Osteoblast (primary cell): ENCODE results near the gene MAZ. TPM values are rescaled to one million over a fixed set of nuclear protein-coding genes. Genes with fewer than 3 reads are reported as not detected.

ENCODE experiments used
- DNase-seq: peaks from one replicate; pipeline ENCODE4 v3.0.0; 2011; ENCODE audit warnings: low spot score, mixed read lengths; ENCODE audit not compliant: insufficient read length; ENCODE audit errors: missing footprints
- H2AFZ ChIP-seq: 2 replicates; pipeline ENCODE4 v1.6.0; 2011; ENCODE audit warnings: mild to moderate bottlenecking, low read length
- H3K27ac ChIP-seq: 2 replicates; pipeline ENCODE4 v1.5.1; 2011; ENCODE audit warnings: mild to moderate bottlenecking, low read depth, low read length, moderate library complexity
- H3K27me3 ChIP-seq: 2 replicates; pipeline ENCODE4 v1.6.0; 2012; ENCODE audit warnings: mild to moderate bottlenecking, control low read depth, inconsistent platforms, low read length, moderate library complexity; ENCODE audit not compliant: insufficient read depth
- H3K36me3 ChIP-seq: 2 replicates; pipeline ENCODE4 v1.5.1; 2011; ENCODE audit warnings: mild to moderate bottlenecking, low read length, control low read depth, moderate library complexity; ENCODE audit not compliant: insufficient read depth
- H3K4me1 ChIP-seq: 2 replicates; pipeline ENCODE4 v1.5.1; 2011; ENCODE audit warnings: mild to moderate bottlenecking, low read length, control low read depth, moderate library complexity; ENCODE audit not compliant: insufficient read depth
- H3K4me2 ChIP-seq: 2 replicates; pipeline ENCODE4 v1.6.0; 2011; ENCODE audit warnings: mild to moderate bottlenecking, low read length; ENCODE audit not compliant: insufficient read depth
- H3K4me3 ChIP-seq: fragments of 200-600 bp; sonication (generic); 3 replicates; pipeline ENCODE4 v1.5.1; 2012; ENCODE audit warnings: mild to moderate bottlenecking, low read length, inconsistent platforms; ENCODE audit not compliant: insufficient read depth
- H3K79me2 ChIP-seq: 2 replicates; pipeline ENCODE4 v1.6.0; 2012; ENCODE audit warnings: mild to moderate bottlenecking, low read length, control low read depth, inconsistent platforms; ENCODE audit not compliant: insufficient read depth
- H3K9me3 ChIP-seq: 2 replicates; pipeline ENCODE4 v1.5.1; 2011; ENCODE audit warnings: low read depth, low read length, control low read depth
- H4K20me1 ChIP-seq: 2 replicates; pipeline ENCODE4 v1.6.0; 2012; ENCODE audit warnings: mild to moderate bottlenecking, low read length, control low read depth; ENCODE audit not compliant: insufficient read depth
- CTCF ChIP-seq: IDR thresholded peaks from 2 replicates; pipeline ENCODE4 v1.5.1; 2011; ENCODE audit warnings: mild to moderate bottlenecking, low read depth, low read length, moderate library complexity; ENCODE audit errors: extremely low read depth
- total RNA-seq: library from RNA; depleted of rRNA; stranded (reverse); fragments of >200 nt; gene quantifications from 2 replicates; pipeline ENCODE4 v1.2.3, GENCODE V29; 2012

The MAZ gene
- total RNA-seq, 1 donor: 267 TPM

GRCh38 chr16:29840240-29840639 is 33.9 kb downstream of the MAZ start:
- H3K4me1 ChIP-seq: no peaks in the 10 kb centered on the region
- no peaks in the 10 kb centered on the region for H3K9me3 ChIP-seq
- no peak overlapping the region for H3K27ac ChIP-seq
- H3K36me3 ChIP-seq: peaks cover 86% of the 10 kb centered on the region
- no peak overlapping the region for H2AFZ ChIP-seq
- H3K79me2 ChIP-seq: peaks cover 3% of the 10 kb centered on the region
- no peaks in the 10 kb centered on the region for H3K27me3 ChIP-seq
- no peak overlapping the region for H3K4me3 ChIP-seq
- no peak for TF ChIP-seq CTCF
- DNase-seq: peak; percentile 41
- H4K20me1 ChIP-seq: peaks cover 5% of the 10 kb centered on the region
- no peak overlapping the region for H3K4me2 ChIP-seq

GRCh38 chr16:29841631-29842030 is 35.3 kb downstream of the MAZ start:
- TF ChIP-seq CTCF: no peak

GRCh38 chr16:29842732-29843346 is 36.5 kb downstream of the MAZ start:
- TF ChIP-seq CTCF: peak; percentile 10
- Histone ChIP-seq H2AFZ (no peak overlapping the region), H3K4me2 (no peak overlapping the region), H3K27me3 (no peaks in the 10 kb centered on the region), H4K20me1 (peaks cover 10% of the 10 kb centered on the region), H3K36me3 (peaks cover 87% of the 10 kb centered on the region), H3K79me2 (no peaks in the 10 kb centered on the region), H3K4me1 (no peaks in the 10 kb centered on the region), H3K27ac (no peak overlapping the region), H3K9me3 (no peaks in the 10 kb centered on the region), H3K4me3 (no peak overlapping the region)
- DNase-seq: peak; percentile 37

More at GRCh38 chr16:29841631-29842030, 35.3 kb downstream of the MAZ start:
- Histone ChIP-seq H3K27ac (no peak overlapping the region), H3K36me3 (peaks cover 88% of the 10 kb centered on the region), H3K9me3 (no peaks in the 10 kb centered on the region), H2AFZ (no peak overlapping the region), H4K20me1 (peaks cover 13% of the 10 kb centered on the region), H3K4me2 (no peak overlapping the region), H3K27me3 (no peaks in the 10 kb centered on the region), H3K4me3 (no peak overlapping the region), H3K79me2 (peaks cover 2% of the 10 kb centered on the region), H3K4me1 (no peaks in the 10 kb centered on the region)
- peak; percentile 29 for DNase-seq

GRCh38 chr16:29843931-29844330 is 37.6 kb downstream of the MAZ start:
- Histone ChIP-seq H4K20me1 (peaks cover 10% of the 10 kb centered on the region), H3K36me3 (peaks cover 83% of the 10 kb centered on the region), H3K4me3 (no peak overlapping the region), H3K4me2 (no peak overlapping the region), H3K27ac (no peak overlapping the region), H3K79me2 (no peaks in the 10 kb centered on the region), H3K9me3 (no peaks in the 10 kb centered on the region), H3K4me1 (no peaks in the 10 kb centered on the region), H3K27me3 (no peaks in the 10 kb centered on the region), H2AFZ (no peak overlapping the region)
- peak; percentile 44 for DNase-seq
- TF ChIP-seq CTCF: no peak
